H9 (cell line): ENCODE results near the gene B4GALT3. TPM values are rescaled to one million over a fixed set of nuclear protein-coding genes. Genes with fewer than 3 reads are reported as not detected.

ENCODE experiments used
- DNase-seq: peaks from one replicate; pipeline ENCODE4 v3.0.0-alpha.2; 2017
- H2AFZ ChIP-seq: one replicate; pipeline ENCODE4 v1.6.1; 2013; ENCODE audit warnings: mild to moderate bottlenecking, low read length, control low read depth, moderate library complexity
- H2AK5ac ChIP-seq: 2 replicates; pipeline ENCODE4 v1.6.1; 2013; ENCODE audit warnings: low read length, control low read depth, mixed read lengths; ENCODE audit not compliant: insufficient read length
- H2BK120ac ChIP-seq: one replicate; pipeline ENCODE4 v1.6.1; 2013; ENCODE audit warnings: low read depth, mild to moderate bottlenecking, low read length, control low read depth, inconsistent platforms; ENCODE audit not compliant: poor library complexity, severe bottlenecking
- H2BK12ac ChIP-seq: 2 replicates; pipeline ENCODE4 v1.6.1; 2013; ENCODE audit warnings: low read length, control low read depth, mixed read lengths, low read depth; ENCODE audit not compliant: insufficient read length
- H2BK15ac ChIP-seq: 2 replicates; pipeline ENCODE4 v1.6.1; 2013; ENCODE audit warnings: low read depth, low read length, control low read depth
- H2BK20ac ChIP-seq: one replicate; pipeline ENCODE4 v1.6.1; 2013; ENCODE audit warnings: low read depth, mild to moderate bottlenecking, low read length, control low read depth, inconsistent platforms; ENCODE audit not compliant: poor library complexity, severe bottlenecking
- H2BK5ac ChIP-seq: 2 replicates; pipeline ENCODE4 v1.6.1; 2013; ENCODE audit warnings: low read length, control low read depth, mixed read lengths; ENCODE audit not compliant: insufficient read length
- H3K14ac ChIP-seq: 2 replicates; pipeline ENCODE4 v1.6.1; 2013; ENCODE audit warnings: low read length, control low read depth; ENCODE audit not compliant: insufficient read depth
- H3K18ac ChIP-seq: 2 replicates; pipeline ENCODE4 v1.6.1; 2013; ENCODE audit warnings: low read depth, mild to moderate bottlenecking, mixed read lengths, low read length, control low read depth; ENCODE audit not compliant: insufficient read length
- H3K23ac ChIP-seq: 2 replicates; pipeline ENCODE4 v1.6.1; 2013; ENCODE audit warnings: low read length, control low read depth, mixed read lengths, low read depth; ENCODE audit not compliant: insufficient read length
- H3K23me2 ChIP-seq: 2 replicates; pipeline ENCODE4 v1.6.1; 2013; ENCODE audit warnings: low read depth, mild to moderate bottlenecking, mixed read lengths, low read length, control low read depth; ENCODE audit not compliant: insufficient read length, poor library complexity, severe bottlenecking
- H3K27ac ChIP-seq: 2 replicates; pipeline ENCODE4 v1.5.1; 2013; ENCODE audit warnings: low read length, control low read depth, mixed read lengths, low read depth; ENCODE audit not compliant: insufficient read length
- H3K27me3 ChIP-seq: 2 replicates; pipeline ENCODE4 v1.6.1; 2013; ENCODE audit warnings: low read length, control low read depth, inconsistent platforms; ENCODE audit not compliant: insufficient read depth
- H3K4ac ChIP-seq: 2 replicates; pipeline ENCODE4 v1.6.1; 2013; ENCODE audit warnings: low read depth, mild to moderate bottlenecking, control low read depth, inconsistent platforms, low read length, moderate library complexity
- H3K4me1 ChIP-seq: 2 replicates; pipeline ENCODE4 v1.6.1; 2013; ENCODE audit warnings: low read length, control low read depth, inconsistent platforms; ENCODE audit not compliant: insufficient read depth
- H3K4me2 ChIP-seq: 2 replicates; pipeline ENCODE4 v1.6.1; 2013; ENCODE audit warnings: low read length, control low read depth, mixed read lengths; ENCODE audit not compliant: insufficient read length, insufficient read depth
- H3K56ac ChIP-seq: 2 replicates; pipeline ENCODE4 v1.6.1; 2013; ENCODE audit warnings: low read depth, mild to moderate bottlenecking, mixed read lengths, low read length, control low read depth; ENCODE audit not compliant: insufficient read length
- H3K79me1 ChIP-seq: 2 replicates; pipeline ENCODE4 v1.6.1; 2013; ENCODE audit warnings: low read depth, mild to moderate bottlenecking, moderate library complexity, low read length, control low read depth, inconsistent platforms; ENCODE audit not compliant: insufficient read depth, poor library complexity, severe bottlenecking
- H3K79me2 ChIP-seq: 2 replicates; pipeline ENCODE4 v1.6.1; 2013; ENCODE audit warnings: low read length, control low read depth, inconsistent platforms; ENCODE audit not compliant: insufficient read depth
- H3K9ac ChIP-seq: 2 replicates; pipeline ENCODE4 v1.6.1; 2013; ENCODE audit warnings: low read length, control low read depth, mixed read lengths; ENCODE audit not compliant: insufficient read length; ENCODE audit errors: extremely low read depth
- H3K9me3 ChIP-seq: one replicate; pipeline ENCODE4 v1.6.1; 2013; ENCODE audit warnings: low read depth, low read length, inconsistent platforms; ENCODE audit not compliant: control insufficient read depth
- H3T11ph ChIP-seq: one replicate; pipeline ENCODE4 v1.6.1; 2013; ENCODE audit warnings: mild to moderate bottlenecking, low read length, control low read depth, inconsistent platforms
- H4K20me1 ChIP-seq: one replicate; pipeline ENCODE4 v1.6.1; 2013; ENCODE audit not compliant: control insufficient read depth, insufficient read length, insufficient read depth
- H4K5ac ChIP-seq: 2 replicates; pipeline ENCODE4 v1.6.1; 2013; ENCODE audit warnings: low read depth, mild to moderate bottlenecking, mixed read lengths, low read length, control low read depth; ENCODE audit not compliant: insufficient read length
- H4K8ac ChIP-seq: replicated peaks from 2 replicates; pipeline ENCODE4 v1.6.1; 2013; ENCODE audit warnings: low read length, control low read depth, mixed read lengths, low read depth; ENCODE audit not compliant: insufficient read length
- H4K91ac ChIP-seq: 2 replicates; pipeline ENCODE4 v1.6.1; 2013; ENCODE audit warnings: low read depth, mild to moderate bottlenecking, moderate library complexity, mixed read lengths, low read length, control low read depth; ENCODE audit not compliant: insufficient read length
- H3K27ac Mint-ChIP-seq, 3 experiments: 2 replicates in 2 of 3; 3 replicates in 1 of 3; pipeline ENCODE4 v1.8.0; 2020 to 2021; ENCODE audit warnings: mixed read lengths in 3 of 3, mild to moderate bottlenecking in 1 of 3, moderate library complexity in 1 of 3
- H3K27me3 Mint-ChIP-seq: 2 replicates; pipeline ENCODE4 v1.8.0; 2021; ENCODE audit warnings: low read depth, mild to moderate bottlenecking, moderate library complexity, mixed read lengths
- H3K36me3 Mint-ChIP-seq, 3 experiments: 2 replicates in 2 of 3; 3 replicates in 1 of 3; pipeline ENCODE4 v1.8.0; 2020 to 2021; ENCODE audit warnings: low read depth in 3 of 3, mixed read lengths in 3 of 3; ENCODE audit not compliant: insufficient read depth in 1 of 3
- H3K4me1 Mint-ChIP-seq, 2 experiments: 2 replicates each; pipeline ENCODE4 v1.8.0; 2020; ENCODE audit warnings: mixed read lengths in 2 of 2
- H3K4me3 Mint-ChIP-seq, 2 experiments: 2 replicates in 1 of 2; 3 replicates in 1 of 2; pipeline ENCODE4 v1.8.0; 2020 to 2021; ENCODE audit warnings: mild to moderate bottlenecking in 2 of 2, mixed read lengths in 2 of 2, moderate library complexity in 1 of 2
- H3K9me3 Mint-ChIP-seq, 2 experiments: 2 replicates in 1 of 2; 3 replicates in 1 of 2; pipeline ENCODE4 v1.8.0; 2020; ENCODE audit warnings: mild to moderate bottlenecking in 2 of 2, mixed read lengths in 2 of 2, moderate library complexity in 1 of 2
- CTCF ChIP-seq: fragments of 200-600 bp; sonication (generic); conservative IDR thresholded peaks from 3 replicates; pipeline ENCODE4 v1.8.0; 2021; ENCODE audit warnings: antibody characterized with exemption, mild to moderate bottlenecking
- WGBS: extraction: QIAGEN DNeasy Blood & Tissue Kit; methylation state at CpG from one replicate; pipeline ENCODE4 v1.1.7; 2013; ENCODE audit warnings: missing lambda C conversion rate, low lambda C conversion rate, mixed read lengths; ENCODE audit not compliant: insufficient read length; ENCODE audit errors: extremely low coverage; 5-methylcytosine and 5-hydroxymethylcytosine counted together
- total RNA-seq: library from RNA; stranded (reverse); gene quantifications from 2 replicates; pipeline ENCODE4 v1.2.1, GENCODE V29; 2021

The B4GALT3 gene
- total RNA-seq, 1 experiment from 2014 or later, result 31.8 TPM

GRCh38 chr1:161137881-161138280 lies 39.4 kb downstream of the B4GALT3 start:
- no peak overlapping the region for H2BK20ac ChIP-seq
- DNase-seq, result no peak
- Mint-ChIP-seq H3K27me3 (no peaks in the 10 kb centered on the region), H3K4me1 (no peaks in the 10 kb centered on the region), H3K27ac (no peak overlapping the region), H3K9me3 (no peaks in the 10 kb centered on the region), H3K36me3 (peaks cover 0 to 2% (median 0%) of the 10 kb centered on the region in 3 experiments; a peak in 1 of 7 replicates), H3K4me3 (no peak overlapping the region)
- no peaks in the 10 kb centered on the region for H3K27me3 ChIP-seq
- H2AK5ac ChIP-seq, result no peak overlapping the region
- no peak overlapping the region for H2BK15ac ChIP-seq
- no peak for TF ChIP-seq CTCF
- peaks cover 6% of the 10 kb centered on the region for H3K23me2 ChIP-seq
- H3K79me1 ChIP-seq, result peaks cover 4% of the 10 kb centered on the region
- no peak overlapping the region for H2BK120ac ChIP-seq
- no peak overlapping the region for H2AFZ ChIP-seq
- no peak overlapping the region for H4K91ac ChIP-seq
- no peak overlapping the region for H4K8ac ChIP-seq
- no peak overlapping the region for H3K9ac ChIP-seq
- H3K56ac ChIP-seq, result no peak overlapping the region
- H3K27ac ChIP-seq, result no peak overlapping the region
- H4K20me1 ChIP-seq, result no peaks in the 10 kb centered on the region
- H2BK12ac ChIP-seq, result no peak overlapping the region
- H4K5ac ChIP-seq, result no peak overlapping the region
- no peaks in the 10 kb centered on the region for H3K9me3 ChIP-seq
- no peak overlapping the region for H3K4ac ChIP-seq
- H3K4me1 ChIP-seq, result no peaks in the 10 kb centered on the region
- peaks cover 3% of the 10 kb centered on the region; the same call in 1 of the 2 replicates for H3K79me2 ChIP-seq
- no peak overlapping the region for H3K18ac ChIP-seq
- no peak overlapping the region for H3T11ph ChIP-seq
- no peak overlapping the region for H3K14ac ChIP-seq
- no peak overlapping the region for H2BK5ac ChIP-seq
- no peak overlapping the region for H3K23ac ChIP-seq
- no peak overlapping the region for H3K4me2 ChIP-seq
- no CpG with 5 or more reads among the region's 3 CpGs for WGBS
